ENCODE data around the gene MB. TPM values are rescaled to one million over a fixed set of nuclear protein-coding genes. Genes with fewer than 3 reads are reported as not detected.

MB gene
- total RNA-seq, 1 donor from 2014 or later: not detected

DNA sequence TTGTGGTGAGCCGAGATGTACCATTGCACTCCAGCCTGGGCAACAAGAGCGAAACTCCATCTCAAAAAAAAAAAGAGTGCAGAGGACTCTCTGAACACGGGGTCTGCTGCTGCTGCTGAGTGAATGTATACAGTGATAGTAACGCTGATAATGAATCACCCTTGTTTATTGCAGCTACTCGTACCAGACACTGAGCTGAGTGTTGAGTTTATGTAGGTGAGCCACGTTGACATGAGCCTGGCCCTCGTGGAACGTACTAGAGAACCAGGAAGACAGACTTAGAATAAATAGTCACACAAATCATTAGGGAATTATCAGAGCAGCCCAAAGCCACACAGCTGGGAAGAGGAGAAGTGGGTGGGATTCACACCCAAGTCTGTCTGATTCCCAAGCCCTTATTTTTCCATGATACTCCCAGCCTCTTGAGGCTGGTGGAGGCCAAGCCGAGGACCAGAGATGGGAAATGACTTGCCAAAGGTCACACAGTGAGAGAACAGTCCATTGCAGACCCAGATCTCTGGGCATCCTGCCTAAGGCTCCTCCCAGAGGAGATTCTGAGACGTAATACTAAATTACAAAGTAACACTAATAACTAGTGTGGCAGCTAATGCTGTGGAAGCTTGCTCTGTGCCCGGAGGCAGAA, 34.8 kb downstream of the MB start:
- no peaks in the 10 kb centered on the region for H3K9me3 Mint-ChIP-seq
- H3K4me1 Mint-ChIP-seq: no peaks in the 10 kb centered on the region
- no peak for DNase-seq (ENCODE audit: low read depth, low spot score)
- TF ChIP-seq, protein P1, sequence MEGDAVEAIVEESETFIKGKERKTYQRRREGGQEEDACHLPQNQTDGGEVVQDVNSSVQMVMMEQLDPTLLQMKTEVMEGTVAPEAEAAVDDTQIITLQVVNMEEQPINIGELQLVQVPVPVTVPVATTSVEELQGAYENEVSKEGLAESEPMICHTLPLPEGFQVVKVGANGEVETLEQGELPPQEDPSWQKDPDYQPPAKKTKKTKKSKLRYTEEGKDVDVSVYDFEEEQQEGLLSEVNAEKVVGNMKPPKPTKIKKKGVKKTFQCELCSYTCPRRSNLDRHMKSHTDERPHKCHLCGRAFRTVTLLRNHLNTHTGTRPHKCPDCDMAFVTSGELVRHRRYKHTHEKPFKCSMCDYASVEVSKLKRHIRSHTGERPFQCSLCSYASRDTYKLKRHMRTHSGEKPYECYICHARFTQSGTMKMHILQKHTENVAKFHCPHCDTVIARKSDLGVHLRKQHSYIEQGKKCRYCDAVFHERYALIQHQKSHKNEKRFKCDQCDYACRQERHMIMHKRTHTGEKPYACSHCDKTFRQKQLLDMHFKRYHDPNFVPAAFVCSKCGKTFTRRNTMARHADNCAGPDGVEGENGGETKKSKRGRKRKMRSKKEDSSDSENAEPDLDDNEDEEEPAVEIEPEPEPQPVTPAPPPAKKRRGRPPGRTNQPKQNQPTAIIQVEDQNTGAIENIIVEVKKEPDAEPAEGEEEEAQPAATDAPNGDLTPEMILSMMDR (conservative IDR thresholded peaks at IDR 0.05): no peak
- H3K36me3 Mint-ChIP-seq (ENCODE audit: low read depth): no peaks in the 10 kb centered on the region
- H3K27me3 Mint-ChIP-seq (ENCODE audit: low read depth): no peaks in the 10 kb centered on the region
- no peak overlapping the region for H3K27ac Mint-ChIP-seq (ENCODE audit: unreplicated experiment)
- H3K4me3 Mint-ChIP-seq: no peak overlapping the region

DNA sequence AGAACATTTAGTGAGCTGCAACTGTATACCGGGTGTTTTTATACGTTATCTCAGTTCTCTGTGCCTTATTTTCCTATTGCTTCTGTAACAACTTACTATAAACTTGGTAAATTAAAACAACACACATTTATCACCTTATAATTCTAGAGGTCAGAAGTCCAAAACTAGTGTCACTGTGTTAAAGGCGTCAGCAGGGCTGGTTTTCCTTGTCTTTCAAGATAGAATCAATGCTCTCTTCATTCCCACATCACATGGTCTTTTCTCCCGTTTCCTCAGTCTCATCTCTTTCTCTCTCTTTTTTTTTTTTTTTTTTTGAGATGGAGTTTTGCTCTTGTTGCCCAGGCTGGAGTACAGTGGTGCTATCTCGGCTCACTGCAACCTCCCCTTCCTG, 36.1 kb downstream of the MB start:
- Mint-ChIP-seq H3K36me3 (ENCODE audit: low read depth) (no peaks in the 10 kb centered on the region), H3K9me3 (no peaks in the 10 kb centered on the region), H3K27me3 (ENCODE audit: low read depth) (no peaks in the 10 kb centered on the region), H3K27ac (ENCODE audit: unreplicated experiment) (no peak overlapping the region), H3K4me1 (no peaks in the 10 kb centered on the region), H3K4me3 (no peak overlapping the region)
- TF ChIP-seq, protein P1 (conservative IDR thresholded peaks at IDR 0.05): no peak
- DNase-seq (ENCODE audit: low read depth, low spot score): no peak

DNA sequence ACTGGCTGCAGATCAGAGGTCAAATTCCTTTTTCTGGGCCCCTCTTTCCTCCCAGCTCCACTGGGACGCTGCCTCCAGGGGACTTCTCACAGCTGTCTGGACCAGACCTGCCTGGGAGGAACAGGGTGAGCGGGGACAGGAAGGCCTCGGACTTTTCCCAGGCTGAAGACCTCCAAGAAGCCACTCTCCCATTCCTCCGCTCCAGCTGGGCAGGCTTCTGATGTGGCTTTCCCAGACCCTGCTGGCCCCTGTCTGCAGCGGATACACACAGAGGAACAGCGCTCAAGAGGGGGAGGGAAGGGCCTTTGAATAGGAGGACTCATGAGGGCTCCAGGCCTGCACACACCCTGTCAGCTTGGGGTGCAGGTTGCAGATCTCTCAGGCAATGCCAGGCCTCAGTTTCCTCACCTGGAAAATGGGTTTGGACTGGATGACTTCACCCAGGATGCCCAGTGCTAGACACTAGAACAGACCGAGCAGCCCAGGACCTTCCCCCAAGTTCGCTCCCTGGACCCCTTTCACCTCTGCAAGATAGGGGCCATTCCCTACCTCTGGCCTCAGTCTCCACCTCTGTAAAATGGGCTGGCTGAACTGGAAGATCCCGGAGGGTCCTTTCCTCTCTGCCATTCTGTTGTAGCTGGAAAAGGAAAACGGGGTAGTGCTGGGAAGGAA, 36.6 kb downstream of the MB start:
- no peaks in the 10 kb centered on the region for H3K36me3 Mint-ChIP-seq (ENCODE audit: low read depth)
- TF ChIP-seq, protein P1 (conservative IDR thresholded peaks at IDR 0.05): no peak
- no peak overlapping the region for H3K27ac Mint-ChIP-seq (ENCODE audit: unreplicated experiment)
- no peak for DNase-seq (ENCODE audit: low read depth, low spot score)
- no peaks in the 10 kb centered on the region for H3K9me3 Mint-ChIP-seq
- no peaks in the 10 kb centered on the region for H3K4me1 Mint-ChIP-seq
- no peak overlapping the region for H3K4me3 Mint-ChIP-seq
- H3K27me3 Mint-ChIP-seq (ENCODE audit: low read depth): no peaks in the 10 kb centered on the region

DNA sequence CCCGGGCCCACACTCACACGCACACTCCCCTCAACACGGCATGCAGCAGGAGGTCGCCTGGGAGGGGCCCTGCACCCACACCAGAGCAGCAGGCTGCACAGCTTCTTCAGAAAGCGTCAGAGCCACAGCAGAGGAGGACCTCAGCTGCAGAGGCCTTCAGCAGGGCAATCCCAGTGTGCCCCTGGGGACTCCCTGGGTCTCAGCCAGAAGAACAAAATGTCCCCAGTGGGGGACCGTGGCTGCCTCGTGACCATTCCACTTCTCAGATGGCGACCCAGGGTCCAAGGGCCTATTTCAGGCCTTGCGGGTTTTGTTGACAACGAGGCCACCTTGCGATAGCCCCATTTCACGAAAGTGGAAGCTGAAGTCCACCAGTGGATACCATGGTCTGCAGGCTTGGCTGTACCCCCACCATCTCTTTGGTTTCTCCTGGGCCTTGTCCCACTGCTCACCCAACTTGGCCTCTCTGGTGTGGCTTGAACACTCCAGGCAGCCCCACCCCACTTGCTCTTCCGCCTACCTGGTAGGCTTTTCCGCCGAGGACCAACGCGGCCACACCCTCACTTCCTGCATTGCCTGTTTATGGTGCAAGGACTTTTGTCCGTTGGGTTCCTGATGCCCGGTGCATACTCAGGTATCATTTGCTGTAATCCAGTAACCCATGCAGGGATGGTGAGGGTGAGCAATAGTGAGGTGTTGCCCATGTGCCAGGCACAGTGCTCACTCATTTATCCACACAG, 38.1 kb downstream of the MB start:
- H3K4me1 Mint-ChIP-seq: no peaks in the 10 kb centered on the region
- H3K27ac Mint-ChIP-seq (ENCODE audit: unreplicated experiment): no peak overlapping the region
- no peaks in the 10 kb centered on the region for H3K36me3 Mint-ChIP-seq (ENCODE audit: low read depth)
- H3K27me3 Mint-ChIP-seq (ENCODE audit: low read depth): peaks cover 4% of the 10 kb centered on the region
- H3K9me3 Mint-ChIP-seq: no peaks in the 10 kb centered on the region
- H3K4me3 Mint-ChIP-seq: no peak overlapping the region
- no peak for DNase-seq (ENCODE audit: low read depth, low spot score)
- TF ChIP-seq, protein P1 (conservative IDR thresholded peaks at IDR 0.05): no peak

DNA sequence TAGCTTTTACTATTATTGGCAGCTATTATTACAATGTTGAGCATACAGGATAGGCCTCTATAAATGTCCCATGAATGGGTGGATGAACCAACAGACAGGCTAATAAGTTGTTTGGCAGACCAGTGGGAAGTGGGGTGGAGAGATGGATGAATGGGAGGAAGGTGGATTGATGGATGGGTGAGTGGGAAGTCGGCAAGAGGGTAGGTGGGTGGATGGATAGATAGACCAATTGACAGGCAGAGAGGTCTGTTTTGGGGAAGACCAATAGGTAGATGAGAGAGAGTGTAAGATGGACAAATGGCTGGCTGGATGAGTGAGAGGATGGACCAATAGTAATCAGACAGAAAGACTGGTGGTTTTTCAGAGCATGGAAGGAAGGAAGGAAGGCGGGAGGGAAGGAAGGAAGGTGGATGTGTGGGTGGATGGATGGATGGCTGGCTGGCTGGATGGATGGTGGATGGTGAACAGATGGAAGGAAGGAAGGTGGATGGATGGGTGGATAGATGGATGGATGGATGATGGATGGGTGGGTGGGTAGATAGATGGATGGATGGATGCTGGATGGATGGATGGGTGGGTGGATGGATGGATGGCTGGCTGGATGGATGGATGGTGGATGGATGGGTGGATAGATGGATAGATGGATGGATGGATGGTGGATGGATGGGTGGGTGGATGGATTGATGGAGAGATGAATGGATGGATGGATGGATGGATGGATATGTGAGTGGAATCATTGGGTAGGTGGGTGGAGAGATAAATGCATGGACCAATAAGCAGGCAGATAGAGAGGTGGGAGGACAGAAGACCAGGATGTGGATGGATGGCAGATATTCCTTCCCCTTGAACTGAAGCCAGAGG, 39.1 kb downstream of the MB start:
- Mint-ChIP-seq H3K4me3 (no peak overlapping the region), H3K4me1 (peaks cover 1% of the 10 kb centered on the region), H3K27ac (ENCODE audit: unreplicated experiment) (no peak overlapping the region), H3K36me3 (ENCODE audit: low read depth) (no peaks in the 10 kb centered on the region), H3K9me3 (no peaks in the 10 kb centered on the region), H3K27me3 (ENCODE audit: low read depth) (peaks cover 4% of the 10 kb centered on the region)
- TF ChIP-seq, protein P1 (conservative IDR thresholded peaks at IDR 0.05): no peak
- DNase-seq (ENCODE audit: low read depth, low spot score): no peak

Measured in neural crest cell (in vitro differentiated cells).